ENCODE data around the gene CCSER1. TPM values are rescaled to one million over a fixed set of nuclear protein-coding genes. Genes with fewer than 3 reads are reported as not detected.

Gene CCSER1
- total and polyA plus RNA-seq, 2 of the 8 experiments (the other 6 are each of a cell fraction or from before 2014, with no cell fraction given): 0.26 to 0.84 TPM

- Histone ChIP-seq H3K18ac (ENCODE audit: extremely low read depth, low read length) (no peak overlapping the region), H2BK12ac (ENCODE audit: low read depth, low read length) (no peak overlapping the region), H2BK120ac (replicated peaks; ENCODE audit: low read depth, low read length) (no peak overlapping the region), H3K4me1 (replicated peaks in 1 of 4; ENCODE audit: control insufficient read depth in 3 of 4, insufficient read depth in 4 of 4, low read length in 3 of 4) (no peaks in the 10 kb centered on the region), H2AK5ac (ENCODE audit: low read depth, low read length) (no peak overlapping the region), H2BK5ac (ENCODE audit: low read depth, low read length) (no peak overlapping the region), H2BK15ac (ENCODE audit: low read length) (no peak overlapping the region), H3K4me2 (ENCODE audit: insufficient read depth in 1 of 2, low read depth in 2 of 2, low read length in 2 of 2) (no peak overlapping the region), H2BK20ac (ENCODE audit: low read length) (no peak overlapping the region), H4K20me1 (replicated peaks in 1 of 2; ENCODE audit: control insufficient read depth in 1 of 2, insufficient read depth in 2 of 2, low read length in 2 of 2) (no peaks in the 10 kb centered on the region), H3K36me3 (ENCODE audit: control insufficient read depth in 2 of 4, insufficient read depth in 4 of 4, low read length in 3 of 4) (no peaks in the 10 kb centered on the region), H3K14ac (ENCODE audit: insufficient read length) (no peak overlapping the region), H3K9me3 (ENCODE audit: insufficient read depth in 2 of 2, low read depth in 1 of 2, low read length in 1 of 2) (no peaks in the 10 kb centered on the region), H2AFZ (ENCODE audit: low read length) (no peak overlapping the region), H3K23ac (ENCODE audit: insufficient read length) (no peak overlapping the region), H3K4ac (replicated peaks; ENCODE audit: insufficient read length, low read depth, low read length) (no peak overlapping the region), H3K9ac (replicated peaks in 1 of 4; ENCODE audit: extremely low read depth in 1 of 4, low read depth in 3 of 4, low read length in 3 of 4) (no peak overlapping the region), H3K79me1 (ENCODE audit: low read depth, low read length) (no peaks in the 10 kb centered on the region), H4K5ac (ENCODE audit: insufficient read length, low read depth, low read length) (no peak overlapping the region), H3K27ac (ENCODE audit: low read depth, low read length) (no peak overlapping the region), H4K8ac (ENCODE audit: extremely low read depth, insufficient read depth, low read length) (no peak overlapping the region), H4K91ac (replicated peaks; ENCODE audit: insufficient read length, low read length) (no peak overlapping the region), H3K23me2 (ENCODE audit: low read depth, low read length) (no peaks in the 10 kb centered on the region), H3K4me3 (ENCODE audit: extremely low read depth in 1 of 4, insufficient read depth in 2 of 4, low read depth in 3 of 4, low read length in 4 of 4) (no peak overlapping the region), H3K56ac (replicated peaks; ENCODE audit: insufficient read length, low read depth, low read length) (no peak overlapping the region), H3K79me2 (ENCODE audit: control insufficient read depth in 1 of 2, insufficient read depth in 2 of 2, low read length in 2 of 2) (no peaks in the 10 kb centered on the region), H3K27me3 (replicated peaks in 1 of 4; ENCODE audit: control insufficient read depth in 3 of 4, extremely low read depth in 1 of 4, insufficient read depth in 3 of 4, low read length in 3 of 4) (no peaks in the 10 kb centered on the region)
- no peak for FAIRE-seq
- CTCF ChIA-PET (ENCODE audit: partially characterized antibody): interaction anchor here (1.7 kb wide), 1 partner anchor 411 kb away, joined by 3 read pairs; no protein-coding TSS in a partner anchor
- POLR2A ChIA-PET (ENCODE audit: partially characterized antibody): no interaction called here
- no peak for TF ChIP-seq EP300 (IDR thresholded peaks at IDR 0.05; ENCODE audit: borderline replicate concordance in 1 of 2, low read depth in 2 of 2, low read length in 2 of 2)
- TF ChIP-seq ASH2L (IDR thresholded peaks at IDR 0.05; ENCODE audit: low read length): no peak
- no peak for DNase-seq (ENCODE audit: low read depth in 1 of 2, low spot score in 2 of 2)
Observed at GRCh38 chr4:91527056-91527455, 1399.9 kb downstream of the CCSER1 start.
